SK-N-SH treated with all-trans-retinoic acid at 6 μM for 48 hours (cell line): Measurements from ENCODE around the gene MTOR.

ENCODE experiments used
- ATAC-seq: fragments of 200-7000 bp; cut with Tn5 transposase; 3 replicates; pipeline ENCODE4 v1.9.1; 2020; ENCODE audit warnings: mild to moderate bottlenecking, moderate library complexity
- ARNTL ChIP-seq: fragments of 450-650 bp; formaldehyde crosslinking; IDR thresholded peaks from 2 replicates; pipeline ENCODE4 v1.5.0; 2020; ENCODE audit warnings: low read depth, mild to moderate bottlenecking, moderate library complexity, borderline replicate concordance
- BACH2 ChIP-seq: fragments of 250-450 bp; sonication (Bioruptor Pico); IDR thresholded peaks from 2 replicates; pipeline ENCODE4 v1.9.0; 2021; ENCODE audit warnings: mild to moderate bottlenecking, borderline replicate concordance
- CSDC2 ChIP-seq: fragments of 250-450 bp; sonication (Bioruptor Pico); IDR thresholded peaks from 2 replicates; pipeline ENCODE4 v1.5.0; 2020; ENCODE audit warnings: mild to moderate bottlenecking, moderate library complexity
- CSRNP3 ChIP-seq: fragments of 250-450 bp; sonication (Bioruptor Pico); IDR thresholded peaks from 2 replicates; pipeline ENCODE4 v1.5.1; 2021; ENCODE audit warnings: mild to moderate bottlenecking, moderate library complexity
- ESRRG ChIP-seq: fragments of 250-450 bp; sonication (Bioruptor Pico); IDR thresholded peaks from 2 replicates; pipeline ENCODE4 v1.6.1; 2021; ENCODE audit warnings: mild to moderate bottlenecking
- GLIS3 ChIP-seq: fragments of 250-450 bp; sonication (Bioruptor Pico); IDR thresholded peaks from 2 replicates; pipeline ENCODE4 v1.5.0; 2020; ENCODE audit warnings: mild to moderate bottlenecking, moderate library complexity
- ISL1 ChIP-seq: fragments of 250-450 bp; sonication (Bioruptor Pico); IDR thresholded peaks from 2 replicates; pipeline ENCODE4 v2.1.2; 2022; ENCODE audit warnings: mild to moderate bottlenecking, moderate library complexity
- OSR1 ChIP-seq: fragments of 250-450 bp; sonication (Bioruptor Pico); IDR thresholded peaks from 2 replicates; pipeline ENCODE4 v1.8.0; 2022; ENCODE audit warnings: moderate library complexity, mild to moderate bottlenecking, inconsistent platforms
- POU6F1 ChIP-seq: fragments of 250-450 bp; sonication (Bioruptor Pico); IDR thresholded peaks from 2 replicates; pipeline ENCODE4 v1.8.0; 2021; ENCODE audit warnings: low read depth, mild to moderate bottlenecking, moderate library complexity, borderline replicate concordance
- PPARA ChIP-seq: fragments of 250-450 bp; sonication (Bioruptor Pico); IDR thresholded peaks from 2 replicates; pipeline ENCODE4 v1.5.0; 2020; ENCODE audit warnings: mild to moderate bottlenecking, borderline replicate concordance
- RARB ChIP-seq: fragments of 250-450 bp; sonication (Bioruptor Pico); IDR thresholded peaks from 2 replicates; pipeline ENCODE4 v1.8.0; 2021; ENCODE audit warnings: mild to moderate bottlenecking, moderate library complexity
- SNAI2 ChIP-seq: fragments of 250-450 bp; sonication (Bioruptor Pico); IDR thresholded peaks from 2 replicates; pipeline ENCODE4 v1.5.0; 2020; ENCODE audit warnings: mild to moderate bottlenecking, moderate library complexity
- TOX ChIP-seq: fragments of 250-450 bp; sonication (Bioruptor Pico); IDR thresholded peaks from 2 replicates; pipeline ENCODE4 v1.8.0; 2021; ENCODE audit warnings: mild to moderate bottlenecking, moderate library complexity, borderline replicate concordance
- ZC3H10 ChIP-seq: fragments of 250-450 bp; sonication (Bioruptor Pico); IDR thresholded peaks from 2 replicates; pipeline ENCODE4 v1.5.1; 2021; ENCODE audit warnings: mild to moderate bottlenecking, moderate library complexity
- ZFP30 ChIP-seq: fragments of 450-650 bp; formaldehyde crosslinking; IDR thresholded peaks from 2 replicates; pipeline ENCODE4 v1.5.0; 2022; ENCODE audit warnings: mild to moderate bottlenecking, moderate library complexity
- ZNF565 ChIP-seq: fragments of 450-650 bp; formaldehyde crosslinking; conservative IDR thresholded peaks from 2 replicates; pipeline ENCODE4 v1.5.0; 2020; ENCODE audit warnings: low read depth, mild to moderate bottlenecking, moderate library complexity
- ZNF70 ChIP-seq: fragments of 450-650 bp; formaldehyde crosslinking; IDR thresholded peaks from 2 replicates; pipeline ENCODE4 v1.5.0; 2020; ENCODE audit warnings: mild to moderate bottlenecking, moderate library complexity
- TF ChIP-seq, protein P1 (sequence below): fragments of 250-450 bp; sonication (Bioruptor Pico); IDR thresholded peaks from 2 replicates; pipeline ENCODE4 v1.8.0; 2020; ENCODE audit warnings: mild to moderate bottlenecking, moderate library complexity, borderline replicate concordance
- TF ChIP-seq, protein P2 (sequence below): fragments of 250-450 bp; sonication (Bioruptor Pico); IDR thresholded peaks from 2 replicates; pipeline ENCODE4 v1.5.0; 2020; ENCODE audit warnings: mild to moderate bottlenecking, moderate library complexity
- TF ChIP-seq, protein P3 (sequence below): fragments of 250-450 bp; sonication (Bioruptor Pico); IDR thresholded peaks from 2 replicates; pipeline ENCODE4 v1.5.1; 2020; ENCODE audit warnings: low read depth, mild to moderate bottlenecking, moderate library complexity

Gene MTOR

DNA sequence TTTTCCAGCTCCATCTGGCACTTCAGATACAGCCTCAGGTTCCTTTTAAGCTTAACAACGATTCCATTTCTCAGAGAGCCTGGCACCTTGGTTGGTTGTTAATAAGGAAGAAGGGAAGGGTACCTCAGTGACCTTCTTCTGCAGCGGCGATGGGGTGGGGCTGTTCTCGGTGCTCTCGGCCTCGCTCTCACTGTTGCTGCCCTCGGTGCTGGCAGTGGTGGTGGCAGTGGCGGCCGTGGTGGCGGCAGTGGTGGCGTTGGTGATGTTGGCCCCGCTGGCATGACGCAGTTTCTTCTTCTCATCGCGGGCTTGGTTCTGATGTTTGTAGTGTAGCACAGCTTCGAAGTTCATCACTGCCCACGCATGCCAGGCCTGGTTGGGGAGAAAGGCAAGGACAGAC is 131.9 kb downstream of the MTOR start:
- ATAC-seq, result no peak
- TF ChIP-seq PPARA, result no peak
- no peak for TF ChIP-seq ARNTL (CRISPR knock-in tag)
- TF ChIP-seq ISL1 (CRISPR knock-in tag), result no peak
- TF ChIP-seq GLIS3, result no peak
- no peak for TF ChIP-seq ZNF565 (CRISPR knock-in tag)
- no peak for TF ChIP-seq CSDC2 (CRISPR knock-in tag)
- TF ChIP-seq ZFP30, result no peak
- TF ChIP-seq BACH2 (CRISPR knock-in tag), result no peak
- TF ChIP-seq ZNF70, result no peak
- no peak for TF ChIP-seq ESRRG (CRISPR knock-in tag)
- TF ChIP-seq CSRNP3 (CRISPR knock-in tag), result no peak
- TF ChIP-seq POU6F1, result no peak
- no peak for TF ChIP-seq TOX (CRISPR knock-in tag)
- TF ChIP-seq, protein P1, sequence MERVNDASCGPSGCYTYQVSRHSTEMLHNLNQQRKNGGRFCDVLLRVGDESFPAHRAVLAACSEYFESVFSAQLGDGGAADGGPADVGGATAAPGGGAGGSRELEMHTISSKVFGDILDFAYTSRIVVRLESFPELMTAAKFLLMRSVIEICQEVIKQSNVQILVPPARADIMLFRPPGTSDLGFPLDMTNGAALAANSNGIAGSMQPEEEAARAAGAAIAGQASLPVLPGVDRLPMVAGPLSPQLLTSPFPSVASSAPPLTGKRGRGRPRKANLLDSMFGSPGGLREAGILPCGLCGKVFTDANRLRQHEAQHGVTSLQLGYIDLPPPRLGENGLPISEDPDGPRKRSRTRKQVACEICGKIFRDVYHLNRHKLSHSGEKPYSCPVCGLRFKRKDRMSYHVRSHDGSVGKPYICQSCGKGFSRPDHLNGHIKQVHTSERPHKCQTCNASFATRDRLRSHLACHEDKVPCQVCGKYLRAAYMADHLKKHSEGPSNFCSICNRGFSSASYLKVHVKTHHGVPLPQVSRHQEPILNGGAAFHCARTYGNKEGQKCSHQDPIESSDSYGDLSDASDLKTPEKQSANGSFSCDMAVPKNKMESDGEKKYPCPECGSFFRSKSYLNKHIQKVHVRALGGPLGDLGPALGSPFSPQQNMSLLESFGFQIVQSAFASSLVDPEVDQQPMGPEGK (CRISPR knock-in tag), result no peak
- TF ChIP-seq, protein P2, sequence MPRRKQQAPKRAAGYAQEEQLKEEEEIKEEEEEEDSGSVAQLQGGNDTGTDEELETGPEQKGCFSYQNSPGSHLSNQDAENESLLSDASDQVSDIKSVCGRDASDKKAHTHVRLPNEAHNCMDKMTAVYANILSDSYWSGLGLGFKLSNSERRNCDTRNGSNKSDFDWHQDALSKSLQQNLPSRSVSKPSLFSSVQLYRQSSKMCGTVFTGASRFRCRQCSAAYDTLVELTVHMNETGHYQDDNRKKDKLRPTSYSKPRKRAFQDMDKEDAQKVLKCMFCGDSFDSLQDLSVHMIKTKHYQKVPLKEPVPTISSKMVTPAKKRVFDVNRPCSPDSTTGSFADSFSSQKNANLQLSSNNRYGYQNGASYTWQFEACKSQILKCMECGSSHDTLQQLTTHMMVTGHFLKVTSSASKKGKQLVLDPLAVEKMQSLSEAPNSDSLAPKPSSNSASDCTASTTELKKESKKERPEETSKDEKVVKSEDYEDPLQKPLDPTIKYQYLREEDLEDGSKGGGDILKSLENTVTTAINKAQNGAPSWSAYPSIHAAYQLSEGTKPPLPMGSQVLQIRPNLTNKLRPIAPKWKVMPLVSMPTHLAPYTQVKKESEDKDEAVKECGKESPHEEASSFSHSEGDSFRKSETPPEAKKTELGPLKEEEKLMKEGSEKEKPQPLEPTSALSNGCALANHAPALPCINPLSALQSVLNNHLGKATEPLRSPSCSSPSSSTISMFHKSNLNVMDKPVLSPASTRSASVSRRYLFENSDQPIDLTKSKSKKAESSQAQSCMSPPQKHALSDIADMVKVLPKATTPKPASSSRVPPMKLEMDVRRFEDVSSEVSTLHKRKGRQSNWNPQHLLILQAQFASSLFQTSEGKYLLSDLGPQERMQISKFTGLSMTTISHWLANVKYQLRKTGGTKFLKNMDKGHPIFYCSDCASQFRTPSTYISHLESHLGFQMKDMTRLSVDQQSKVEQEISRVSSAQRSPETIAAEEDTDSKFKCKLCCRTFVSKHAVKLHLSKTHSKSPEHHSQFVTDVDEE (CRISPR knock-in tag), result no peak
- TF ChIP-seq ZC3H10, result no peak
- no peak for TF ChIP-seq SNAI2 (CRISPR knock-in tag)
- TF ChIP-seq OSR1 (CRISPR knock-in tag), result no peak
- no peak for TF ChIP-seq RARB (CRISPR knock-in tag)

- no peak for TF ChIP-seq ZNF565 (CRISPR knock-in tag)
Measured at GRCh38 chr1:11129649-11130390, 132.5 kb downstream of the MTOR start.

DNA sequence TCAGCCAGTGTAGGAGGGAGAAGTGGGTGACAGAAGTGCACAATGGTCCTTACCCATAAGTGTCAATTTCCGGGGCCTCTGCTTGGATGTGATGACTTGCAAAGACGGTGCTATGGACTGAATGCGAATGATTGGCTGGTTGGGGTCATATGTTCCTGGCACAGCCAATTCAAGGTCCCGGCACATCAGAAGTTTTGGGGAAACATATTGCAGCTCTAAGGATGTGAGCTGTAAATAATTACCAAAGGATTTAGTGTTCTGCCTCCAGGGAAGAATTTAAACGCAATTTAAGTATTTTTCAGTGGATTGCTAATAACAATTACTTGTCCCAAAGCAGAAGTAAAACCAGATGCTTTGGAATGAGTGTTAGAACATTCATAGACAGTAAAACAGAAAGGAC is 135.8 kb downstream of the MTOR start:
- no peak for ATAC-seq
- no peak for TF ChIP-seq TOX (CRISPR knock-in tag)
- no peak for TF ChIP-seq CSDC2 (CRISPR knock-in tag)
- TF ChIP-seq ZC3H10, result no peak
- TF ChIP-seq, protein P3, sequence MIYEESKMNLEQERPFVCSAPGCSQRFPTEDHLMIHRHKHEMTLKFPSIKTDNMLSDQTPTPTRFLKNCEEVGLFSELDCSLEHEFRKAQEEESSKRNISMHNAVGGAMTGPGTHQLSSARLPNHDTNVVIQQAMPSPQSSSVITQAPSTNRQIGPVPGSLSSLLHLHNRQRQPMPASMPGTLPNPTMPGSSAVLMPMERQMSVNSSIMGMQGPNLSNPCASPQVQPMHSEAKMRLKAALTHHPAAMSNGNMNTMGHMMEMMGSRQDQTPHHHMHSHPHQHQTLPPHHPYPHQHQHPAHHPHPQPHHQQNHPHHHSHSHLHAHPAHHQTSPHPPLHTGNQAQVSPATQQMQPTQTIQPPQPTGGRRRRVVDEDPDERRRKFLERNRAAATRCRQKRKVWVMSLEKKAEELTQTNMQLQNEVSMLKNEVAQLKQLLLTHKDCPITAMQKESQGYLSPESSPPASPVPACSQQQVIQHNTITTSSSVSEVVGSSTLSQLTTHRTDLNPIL (CRISPR knock-in tag), result no peak

More at GRCh38 chr1:11129649-11130390, 132.5 kb downstream of the MTOR start:
- no peak for ATAC-seq

- no peak for ATAC-seq
- TF ChIP-seq CSRNP3 (CRISPR knock-in tag), result no peak
- TF ChIP-seq, protein P3 (CRISPR knock-in tag), result no peak
- TF ChIP-seq ISL1 (CRISPR knock-in tag), result no peak
- TF ChIP-seq, protein P1 (CRISPR knock-in tag), result no peak
- no peak for TF ChIP-seq CSDC2 (CRISPR knock-in tag)
- TF ChIP-seq ZNF70, result no peak
- no peak for TF ChIP-seq TOX (CRISPR knock-in tag)
Measured at GRCh38 chr1:11125931-11126330, 136.4 kb downstream of the MTOR start.
